IMR-90 (cell line): ENCODE data around the gene SERPINE2. TPM values are rescaled to one million over a fixed set of nuclear protein-coding genes. Genes with fewer than 3 reads are reported as not detected.
A peak's percentile ranks its signal among the peaks of the same experiment; 100 is the strongest.

ENCODE experiments used
- ATAC-seq: fragments of 200-7000 bp; cut with Tn5 transposase; 2 replicates; pipeline ENCODE4 v1.9.1; 2020; ENCODE audit warnings: low read depth, mild to moderate bottlenecking, moderate library complexity
- BruUV-seq: library from RNA; stranded (reverse); fragments of 400-500 nt; replicated peaks from 2 replicates; lab custom pipeline; 2021; lab: Mats Ljungman, UMichigan
- CTCF ChIA-PET: fragments of 300-600 bp; formaldehyde crosslinking; extraction: SDS; loops from one replicate; lab custom pipeline; 2021; ENCODE audit warnings: antibody characterized with exemption; lab: Yijun Ruan, JAX
- POLR2A ChIA-PET: fragments of 300-600 bp; sonication (Branson Sonifier 250); formaldehyde crosslinking; loops from one replicate; lab custom pipeline; 2022; ENCODE audit warnings: antibody characterized with exemption; ENCODE audit not compliant: unreplicated experiment; lab: Charles Lee
- DNase-seq: peaks from one replicate; pipeline ENCODE4 v3.0.0; 2013
- H2AFZ ChIP-seq: replicated peaks from 2 replicates; pipeline ENCODE3; 2013; ENCODE audit warnings: low read length, mild to moderate bottlenecking; ENCODE audit not compliant: poor library complexity
- H2AK5ac ChIP-seq: 2 replicates; pipeline ENCODE4 v1.6.1; 2013; ENCODE audit warnings: low read depth, low read length, inconsistent platforms
- H2AK9ac ChIP-seq: replicated peaks from 2 replicates; pipeline ENCODE3; 2013; ENCODE audit warnings: mild to moderate bottlenecking, low read depth, low read length, moderate library complexity; ENCODE audit not compliant: poor library complexity
- H2BK120ac ChIP-seq: 2 replicates; pipeline ENCODE4 v1.6.1; 2013; ENCODE audit warnings: low read depth, low read length, inconsistent platforms
- H2BK15ac ChIP-seq: 3 replicates; pipeline ENCODE4 v1.6.1; 2013; ENCODE audit warnings: low read depth, low read length, inconsistent platforms
- H2BK20ac ChIP-seq: 2 replicates; pipeline ENCODE4 v1.6.1; 2013; ENCODE audit warnings: low read depth, mild to moderate bottlenecking, inconsistent platforms, low read length, moderate library complexity
- H2BK5ac ChIP-seq: 2 replicates; pipeline ENCODE4 v1.6.1; 2013; ENCODE audit warnings: mild to moderate bottlenecking, low read depth, low read length, inconsistent platforms; ENCODE audit not compliant: poor library complexity, severe bottlenecking
- H3K14ac ChIP-seq: replicated peaks from 2 replicates; pipeline ENCODE4 v1.6.1; 2013; ENCODE audit warnings: low read depth, low read length, inconsistent platforms
- H3K18ac ChIP-seq: 2 replicates; pipeline ENCODE4 v1.6.1; 2013; ENCODE audit warnings: low read depth, low read length, control low read depth
- H3K23ac ChIP-seq: 2 replicates; pipeline ENCODE4 v1.6.1; 2013; ENCODE audit warnings: low read depth, low read length, inconsistent platforms
- H3K27ac ChIP-seq: 2 replicates; pipeline ENCODE4 v1.5.1; 2013; ENCODE audit warnings: mild to moderate bottlenecking, control low read depth, low read length; ENCODE audit not compliant: insufficient read depth
- H3K27me3 ChIP-seq: 2 replicates; pipeline ENCODE4 v1.6.1; 2013; ENCODE audit warnings: low read length; ENCODE audit not compliant: control insufficient read depth, insufficient read depth
- H3K36me3 ChIP-seq: 2 replicates; pipeline ENCODE4 v1.6.1; 2013; ENCODE audit warnings: low read length, mixed read lengths; ENCODE audit not compliant: control insufficient read depth, insufficient read depth
- H3K4ac ChIP-seq: 2 replicates; pipeline ENCODE4 v1.6.1; 2013; ENCODE audit warnings: low read depth, low read length, inconsistent platforms
- H3K4me1 ChIP-seq: 2 replicates; pipeline ENCODE4 v1.6.1; 2013; ENCODE audit warnings: low read length, mixed read lengths; ENCODE audit not compliant: control insufficient read depth, insufficient read depth
- H3K4me2 ChIP-seq: 2 replicates; pipeline ENCODE4 v1.6.1; 2013; ENCODE audit warnings: low read depth, mild to moderate bottlenecking, control low read depth, low read length, moderate library complexity
- H3K4me3 ChIP-seq: 2 replicates; pipeline ENCODE4 v1.5.1; 2013; ENCODE audit warnings: low read depth, mild to moderate bottlenecking, control low read depth, low read length, moderate library complexity; ENCODE audit not compliant: insufficient read depth
- H3K56ac ChIP-seq: 2 replicates; pipeline ENCODE4 v1.6.1; 2013; ENCODE audit warnings: low read length, inconsistent platforms; ENCODE audit not compliant: insufficient read depth; ENCODE audit errors: extremely low read depth
- H3K79me1 ChIP-seq, 2 experiments: 2 replicates each; pipeline ENCODE4 v1.6.1; 2013; ENCODE audit warnings: low read length in 2 of 2, inconsistent platforms in 1 of 2, low read depth in 1 of 2
- H3K9ac ChIP-seq: 2 replicates; pipeline ENCODE4 v1.6.1; 2013; ENCODE audit warnings: low read depth, low read length, control low read depth
- H3K9me1 ChIP-seq: 2 replicates; pipeline ENCODE4 v1.6.1; 2013; ENCODE audit warnings: low read length, inconsistent platforms; ENCODE audit not compliant: insufficient read depth
- H3K9me3 ChIP-seq: 2 replicates; pipeline ENCODE4 v1.6.1; 2013; ENCODE audit warnings: low read length; ENCODE audit not compliant: control insufficient read depth, insufficient read depth
- H4K20me1 ChIP-seq: 2 replicates; pipeline ENCODE4 v1.6.1; 2013; ENCODE audit warnings: low read length, inconsistent platforms; ENCODE audit not compliant: insufficient read depth
- H4K5ac ChIP-seq: 2 replicates; pipeline ENCODE4 v1.6.1; 2013; ENCODE audit warnings: mild to moderate bottlenecking, low read depth, low read length, control low read depth
- H4K8ac ChIP-seq, 2 experiments: 2 replicates each; pipeline ENCODE4 v1.6.1; 2013; ENCODE audit warnings: low read depth in 2 of 2, low read length in 2 of 2, control low read depth in 1 of 2, inconsistent platforms in 1 of 2
- H4K91ac ChIP-seq: 2 replicates; pipeline ENCODE4 v1.6.1; 2013; ENCODE audit warnings: low read depth, low read length, inconsistent platforms; ENCODE audit not compliant: insufficient read depth
- CEBPB ChIP-seq: IDR thresholded peaks from 2 replicates; pipeline ENCODE4 v1.6.1; 2012; ENCODE audit warnings: low read depth, low read length, improper control_type of control experiment
- SMC3 ChIP-seq: fragments of 150-350 bp; IDR thresholded peaks from 2 replicates; pipeline ENCODE4 v1.6.1; 2016; ENCODE audit warnings: low read depth, mild to moderate bottlenecking, antibody characterized with exemption, low read length, moderate library complexity
- WGBS, 2 experiments: methylation state at CpG; one replicate each; pipeline versions ENCODE4 v1.1.5 to v1.1.7; 2013; ENCODE audit warnings: missing lambda C conversion rate in 2 of 2; ENCODE audit not compliant: insufficient read length in 1 of 2; ENCODE audit errors: extremely low coverage in 2 of 2; 5-methylcytosine and 5-hydroxymethylcytosine counted together
- dilution Hi-C: fragments of 300-500 bp; cut with HindIII; formaldehyde crosslinking; loops from one replicate; pipeline ENCODE4 v1.14.3; 2018; ENCODE audit warnings: low sequenced_read_pairs; ENCODE audit not compliant: unreplicated experiment
- in situ Hi-C: fragments of 300-500 bp; cut with MboI; formaldehyde crosslinking; loops from 3 replicates; pipeline ENCODE4 v1.14.3; 2019; ENCODE audit warnings: low sequenced_read_pairs, inconsistent platforms, mixed read lengths
- intact Hi-C: fragments of 100-400 bp; cut with micrococcal nuclease; formaldehyde crosslinking; loops from 2 replicates; pipeline ENCODE4 v1.10.0; 2022
- polyA plus RNA-seq, 3 experiments: library from polyadenylated mRNA; depleted of rRNA; stranded (reverse); fragments of >200 nt; gene quantifications; 2 replicates each; pipeline ENCODE4 v1.2.3, GENCODE V29; 2012; ENCODE audit warnings: low replicate concordance in 1 of 3
- total RNA-seq: library from RNA; depleted of rRNA; stranded (reverse); fragments of >200 nt; gene quantifications from 2 replicates; pipeline ENCODE4 v1.2.3, GENCODE V29; 2012

SERPINE2 gene
- total and polyA plus RNA-seq, 2 of the 4 experiments (the other 2 are of a cell fraction), result 24.0 to 62.7 TPM

DNA sequence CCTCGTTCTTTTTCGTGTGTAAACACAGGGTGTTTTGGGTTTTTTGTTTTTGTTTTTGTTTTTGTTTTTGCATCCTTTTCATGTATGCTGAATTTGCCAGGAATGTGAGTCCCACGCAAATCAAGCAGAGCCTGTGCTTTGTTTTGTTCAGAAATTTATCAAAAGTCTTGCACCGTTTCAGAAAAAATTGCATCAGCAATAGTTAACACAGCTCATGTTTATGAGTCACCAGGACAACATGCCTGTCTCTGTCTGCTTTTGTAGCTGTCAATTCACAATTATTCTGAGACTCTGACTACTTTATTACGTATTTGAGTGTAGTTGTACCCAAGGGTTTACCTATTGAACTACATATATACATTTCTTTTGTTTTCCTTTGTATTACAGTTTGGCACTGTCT, 43.5 kb downstream of the SERPINE2 start:
- POLR2A ChIA-PET, result no interaction called here
- no peak overlapping the region for H3K27ac ChIP-seq
- in situ Hi-C loops, result no loop called here

More for the DNA sequence above, 43.5 kb downstream of the SERPINE2 start:
- Histone ChIP-seq H4K5ac (no peak overlapping the region), H2AFZ (no peak overlapping the region), H3K9me1 (peaks cover 11% of the 10 kb centered on the region; the same call in 1 of the 2 replicates), H3K36me3 (peaks cover 14% of the 10 kb centered on the region), H3K4me1 (peaks cover 8% of the 10 kb centered on the region), H2AK5ac (no peak overlapping the region), H3K4me3 (no peak overlapping the region), H4K91ac (peak overlapping the region; percentile 75), H3K14ac (peak overlapping the region; percentile 28; the same call in 1 of the 2 replicates), H3K79me1 (0 out of 4 replicates have a peak, but pooled peaks cover 0 to 4% of the 10 kb centered on the region in 2 experiments), H3K4ac (peak overlapping the region; percentile 60; the same call in 1 of the 2 replicates), H4K20me1 (no peaks in the 10 kb centered on the region), H3K23ac (no peak overlapping the region), H3K56ac (no peak overlapping the region), H4K8ac (no peak overlapping the region; a peak in 1 of 4 replicates), H2BK5ac (no peak overlapping the region), H2BK20ac (peak overlapping the region; percentile 51), H3K9ac (no peak overlapping the region), H2AK9ac (no peak overlapping the region), H2BK120ac (peak overlapping the region; percentile 77), H3K27me3 (no peaks in the 10 kb centered on the region), H3K4me2 (no peak overlapping the region), H3K18ac (no peak overlapping the region), H2BK15ac (no peak overlapping the region), H3K9me3 (no peaks in the 10 kb centered on the region)
- no TSS peak for BruUV-seq
- ATAC-seq (no peak), DNase-seq (peak; percentile 52)
- CTCF ChIA-PET, result interaction anchor here (0.8 to 4.4 kb wide), 2 partner anchors 26 to 288 kb away, joined by 3 to 49 read pairs; no protein-coding TSS in a partner anchor
- intact Hi-C loops, result no loop called here
- WGBS, 2 experiments, result 60% methylated on average over 1 of the region's 5 CpGs; no CpG with 5 or more reads in 1 of the 2 experiments
- TF ChIP-seq SMC3 (no peak), CEBPB (peak; percentile 88)
- dilution Hi-C loops, result no loop called here
